ENCODE measurements around the gene CCDC106. TPM values are rescaled to one million over a fixed set of nuclear protein-coding genes. Genes with fewer than 3 reads are reported as not detected.
A peak's percentile ranks its signal among the peaks of the same experiment; 100 is the strongest.

Gene CCDC106
- total RNA-seq, 1 experiment from 2014 or later, result 19.9 TPM

DNA sequence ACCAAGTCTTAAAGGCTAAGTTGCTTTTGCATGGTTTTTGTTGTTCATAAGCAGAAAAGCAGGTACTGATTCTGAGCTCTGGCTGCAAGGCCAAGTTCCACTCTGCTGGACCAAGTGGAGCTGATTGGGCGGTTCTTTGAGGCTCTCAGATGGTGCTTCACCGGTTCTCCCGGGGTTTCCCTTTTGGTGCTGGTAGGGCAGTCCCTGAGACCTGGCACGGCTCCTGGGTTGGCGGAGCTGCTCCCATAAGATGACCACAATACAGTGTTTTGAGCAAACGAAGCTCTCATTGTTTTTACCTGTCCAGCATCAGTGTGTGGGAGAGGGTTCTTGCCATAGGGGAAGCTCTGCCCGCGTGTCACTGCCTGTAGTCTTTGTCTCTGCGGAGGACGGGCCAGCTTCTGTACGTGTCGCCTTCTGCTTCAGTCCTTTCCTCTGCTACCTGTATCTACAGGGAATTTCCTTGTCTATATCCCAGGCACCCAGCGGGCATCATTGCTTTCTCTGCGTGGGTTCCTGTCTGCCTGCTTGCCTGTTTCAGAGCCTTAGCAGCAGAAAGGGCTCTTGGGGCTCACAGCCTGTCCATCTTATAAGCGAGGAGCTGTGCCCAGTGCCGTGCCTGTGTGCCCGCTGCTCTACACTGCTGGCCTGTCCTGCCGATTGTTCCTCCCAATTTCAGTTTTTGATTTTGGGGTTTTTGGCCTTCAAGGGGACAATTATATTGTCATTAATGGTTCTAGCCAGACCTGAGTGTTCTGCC lies 9.2 kb downstream of the CCDC106 start:
- Histone ChIP-seq H4K20me1 (ENCODE audit: control insufficient read depth, insufficient read depth, insufficient read length) (peaks cover 4% of the 10 kb centered on the region), H4K8ac (replicated peaks; ENCODE audit: insufficient read length, low read depth, low read length) (no peak overlapping the region), H3K79me2 (ENCODE audit: insufficient read depth, low read length) (peaks cover 45% of the 10 kb centered on the region), H3K9me3 (ENCODE audit: control insufficient read depth, low read depth, low read length) (no peaks in the 10 kb centered on the region), H2BK15ac (ENCODE audit: low read depth, low read length) (no peak overlapping the region), H3K4me1 (ENCODE audit: insufficient read depth, low read length) (peaks cover 7% of the 10 kb centered on the region; the same call in 1 of the 2 replicates), H2BK20ac (ENCODE audit: low read depth, low read length, poor library complexity, severe bottlenecking) (no peak overlapping the region), H2AK5ac (ENCODE audit: insufficient read length, low read length) (no peak overlapping the region), H4K5ac (ENCODE audit: insufficient read length, low read depth, low read length) (no peak overlapping the region), H3K4me2 (ENCODE audit: insufficient read depth, insufficient read length, low read length) (peak overlapping the region; percentile 98), H3K56ac (ENCODE audit: insufficient read length, low read depth, low read length) (no peak overlapping the region), H2AFZ (ENCODE audit: low read length) (no peak overlapping the region), H3K14ac (ENCODE audit: insufficient read depth, low read length) (no peak overlapping the region), H3K9ac (ENCODE audit: extremely low read depth, insufficient read length, low read length) (peak overlapping the region; percentile 63), H3K27ac (ENCODE audit: insufficient read length, low read depth, low read length) (no peak overlapping the region), H2BK5ac (ENCODE audit: insufficient read length, low read length) (no peak overlapping the region), H3K18ac (ENCODE audit: insufficient read length, low read depth, low read length) (no peak overlapping the region), H3T11ph (ENCODE audit: low read length) (no peak overlapping the region), H2BK120ac (ENCODE audit: low read depth, low read length, poor library complexity, severe bottlenecking) (no peak overlapping the region), H2BK12ac (ENCODE audit: insufficient read length, low read depth, low read length) (no peak overlapping the region), H3K23ac (ENCODE audit: insufficient read length, low read depth, low read length) (no peak overlapping the region), H3K27me3 (ENCODE audit: insufficient read depth, low read length) (no peaks in the 10 kb centered on the region), H4K91ac (ENCODE audit: insufficient read length, low read depth, low read length) (no peak overlapping the region), H3K4ac (ENCODE audit: low read depth, low read length) (no peak overlapping the region), H3K23me2 (ENCODE audit: insufficient read length, low read depth, low read length, poor library complexity, severe bottlenecking) (peaks cover 22% of the 10 kb centered on the region), H3K79me1 (ENCODE audit: insufficient read depth, low read depth, low read length, poor library complexity, severe bottlenecking) (no peaks in the 10 kb centered on the region)
- H3K27ac Mint-ChIP-seq, result peak overlapping the region; percentile 3 to 76 (median 15); a peak in 5 of 7 replicates
- no peak for TF ChIP-seq CTCF (conservative IDR thresholded peaks at IDR 0.05)
- no CpG with 5 or more reads among the region's 18 CpGs for WGBS (ENCODE audit: extremely low coverage, insufficient read length, low lambda C conversion rate)
- H3K36me3 Mint-ChIP-seq (ENCODE audit: insufficient read depth in 1 of 3, low read depth in 3 of 3), result peaks cover 28 to 60% (median 43%) of the 10 kb centered on the region in 3 experiments
- no peak for DNase-seq
- H3K4me3 Mint-ChIP-seq, result peak overlapping the region; percentile 93 to 94
- peaks cover 25 to 31% of the 10 kb centered on the region in 2 experiments for H3K4me1 Mint-ChIP-seq
- H3K27me3 Mint-ChIP-seq (ENCODE audit: low read depth), result no peaks in the 10 kb centered on the region; the same call in 1 of the 2 replicates
- H3K9me3 Mint-ChIP-seq, result peaks cover 0 to 3% of the 10 kb centered on the region in 2 experiments; a peak in 2 of 5 replicates

All from H9 (cell line).